T1000 (cell line): ENCODE results near the gene ESF1.
"Not testable (repeated sequence)": the region's sequence is repeated elsewhere in the genome, so short reads cannot be mapped to it uniquely, and the experiment has no call there.

Experiments
- DNase-seq: peaks from one replicate; lab custom pipeline; 2025; ENCODE audit warnings: mixed read lengths; lab: John Stamatoyannopoulos, UW

ESF1 gene

GRCh38 chr20:13790708-13791107 is 6.0 kb upstream of the ESF1 start:
- DNase-seq, result no peak

GRCh38 chr20:13788167-13788834 is 3.6 kb upstream of the ESF1 start:
- DNase-seq, result no peak

- no peak for DNase-seq
Measured at GRCh38 chr20:13786143-13786828, 1.6 kb upstream of the ESF1 start.

- no peak for DNase-seq
Measured at GRCh38 chr20:13784271-13784892, 337 bp downstream of the ESF1 start.

- DNase-seq, result no peak
Measured at GRCh38 chr20:13783528-13783927, 1.2 kb downstream of the ESF1 start.

GRCh38 chr20:13778827-13779226 is 5.9 kb downstream of the ESF1 start:
- DNase-seq, result no peak

GRCh38 chr20:13777171-13777601 is 7.5 kb downstream of the ESF1 start:
- DNase-seq, result no peak

GRCh38 chr20:13775867-13776266 is 8.9 kb downstream of the ESF1 start:
- no peak for DNase-seq

GRCh38 chr20:13772529-13772928 is 12.2 kb downstream of the ESF1 start:
- no peak for DNase-seq

- DNase-seq, result no peak
Measured at GRCh38 chr20:13771853-13772453, 12.8 kb downstream of the ESF1 start.

GRCh38 chr20:13770141-13770540 is 14.6 kb downstream of the ESF1 start:
- DNase-seq, result no peak

GRCh38 chr20:13765868-13766416 is 18.8 kb downstream of the ESF1 start:
- no peak for DNase-seq

GRCh38 chr20:13765299-13765698 is 19.4 kb downstream of the ESF1 start:
- DNase-seq, result no peak

- DNase-seq, result not testable (repeated sequence)
Measured at GRCh38 chr20:13760451-13760946, 24.2 kb downstream of the ESF1 start.

- DNase-seq, result no peak
Measured at GRCh38 chr20:13758884-13759283, 25.8 kb downstream of the ESF1 start.

- DNase-seq, result no peak
Measured at GRCh38 chr20:13756551-13756950, 28.2 kb downstream of the ESF1 start.

GRCh38 chr20:13755809-13756208 is 28.9 kb downstream of the ESF1 start:
- DNase-seq, result no peak

- no peak for DNase-seq
Measured at GRCh38 chr20:13753436-13754036, 31.2 kb downstream of the ESF1 start.

- no peak for DNase-seq
Measured at GRCh38 chr20:13749811-13750210, 34.9 kb downstream of the ESF1 start.

- no peak for DNase-seq
Measured at GRCh38 chr20:13745784-13746183, 38.9 kb downstream of the ESF1 start.

- no peak for DNase-seq
Measured at GRCh38 chr20:13744352-13744751, 40.4 kb downstream of the ESF1 start.

GRCh38 chr20:13741879-13742278 is 42.8 kb downstream of the ESF1 start:
- no peak for DNase-seq
